Activated CD4-positive, alpha-beta T cell treated with anti-CD3 and anti-CD28 coated beads for 1 hour (primary cell): ENCODE data around the gene C1D.
"Not testable (repeated sequence)": the region's sequence is repeated elsewhere in the genome, so short reads cannot be mapped to it uniquely, and the experiment has no call there.

Experiments
- DNase-seq: peaks from one replicate; pipeline ENCODE4 v3.0.0-alpha.2; 2020

The C1D gene

DNA sequence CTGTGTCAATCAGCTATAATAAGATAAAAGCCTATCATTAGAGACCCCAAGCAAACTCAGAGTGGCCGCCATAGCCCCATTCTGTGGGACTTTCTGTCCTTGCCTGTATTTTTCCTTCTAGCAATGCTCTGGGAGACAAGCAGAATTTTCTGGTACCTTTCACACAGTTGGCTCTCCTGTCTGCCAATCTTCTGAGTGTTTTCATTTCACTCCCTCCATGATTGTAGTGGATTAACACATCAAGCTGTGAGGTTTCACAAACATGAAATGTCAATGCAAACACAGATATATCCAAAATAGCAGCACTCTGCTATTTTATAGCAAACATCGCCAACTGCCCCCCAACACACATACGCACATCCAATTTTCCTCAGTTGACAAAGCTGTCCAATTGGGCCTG, 64.9 kb downstream of the C1D start:
- no peak for DNase-seq

GRCh38 chr2:67997528-67997900, 65.3 kb downstream of the C1D start:
- no peak for DNase-seq

GRCh38 chr2:67996772-67997527, 65.9 kb downstream of the C1D start:
- no peak for DNase-seq

- no peak for DNase-seq
Observed at GRCh38 chr2:67994716-67995115, 68.1 kb downstream of the C1D start.

DNA sequence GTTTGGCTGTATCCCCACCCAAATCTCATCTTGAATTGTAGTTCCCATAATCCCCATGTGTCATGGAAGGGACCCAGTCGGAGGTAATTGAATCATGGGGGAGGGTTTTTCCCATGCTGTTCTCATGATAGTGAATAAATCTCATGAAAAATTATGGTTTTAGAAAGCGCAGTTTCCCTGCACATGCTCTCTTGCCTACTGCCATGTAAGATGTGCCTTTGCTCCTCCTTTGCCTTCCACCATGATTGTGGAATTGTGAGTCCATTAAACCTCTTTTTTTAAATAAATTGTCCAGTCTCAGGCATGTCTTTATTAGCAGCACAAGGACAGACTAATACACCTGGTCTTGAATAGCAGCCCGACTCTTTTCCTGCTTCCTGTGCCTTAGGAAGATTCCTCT, 68.7 kb downstream of the C1D start:
- not testable (repeated sequence) for DNase-seq

GRCh38 chr2:67993329-67993728, 69.5 kb downstream of the C1D start:
- DNase-seq, result no peak

DNA sequence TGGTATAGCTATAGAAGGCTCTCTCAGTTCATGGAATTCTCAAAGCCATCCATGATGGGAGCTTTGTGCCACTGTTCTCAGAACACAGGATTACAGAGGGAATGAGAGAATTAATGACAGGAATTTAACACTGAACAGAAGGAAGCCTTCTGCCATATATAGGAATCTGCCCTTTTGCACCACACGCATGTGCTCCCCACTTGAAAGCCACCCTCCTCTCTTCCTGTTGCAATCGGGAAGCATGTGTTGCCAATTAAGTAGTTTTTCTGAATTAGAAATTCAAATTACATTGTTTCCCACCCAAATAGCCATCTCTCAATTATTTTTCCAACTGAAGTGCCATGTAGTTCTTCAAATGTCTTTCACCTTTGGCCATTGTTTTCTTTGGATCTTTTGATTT, 71.3 kb downstream of the C1D start:
- DNase-seq, result no peak
